CD4-positive, alpha-beta T cell (primary cell): ENCODE measurements around the gene ZSWIM1. TPM values are rescaled to one million over a fixed set of nuclear protein-coding genes. Genes with fewer than 3 reads are reported as not detected.
"Not testable (repeated sequence)": the region's sequence is repeated elsewhere in the genome, so short reads cannot be mapped to it uniquely, and the experiment has no call there.

Source experiments
- ATAC-seq: fragments of 200-7000 bp; cut with Tn5 transposase; one replicate; pipeline ENCODE4 v1.10.0; 2022; ENCODE audit warnings: mild to moderate bottlenecking; ENCODE audit not compliant: poor library complexity
- CTCF ChIA-PET: fragments of 350-600 bp; sonication (Branson Sonifier 250); formaldehyde crosslinking; loops from one replicate; lab custom pipeline; 2021; ENCODE audit warnings: antibody characterized with exemption, inconsistent platforms; lab: Charles Lee
- POLR2A ChIA-PET: fragments of 350-600 bp; sonication (Branson Sonifier 250); formaldehyde crosslinking; loops from one replicate; lab custom pipeline; 2021; ENCODE audit warnings: antibody characterized with exemption, inconsistent platforms; lab: Charles Lee
- DNase-seq, 14 experiments: peaks; one replicate each; pipeline ENCODE4 v3.0.0-alpha.2; 2013 to 2020; ENCODE audit warnings: mixed read lengths in 2 of 14
- H3K27ac ChIP-seq, 2 donors: one replicate each; pipeline versions ENCODE4 v1.5.1 to v1.7.0; 2013; ENCODE audit warnings: low read length in 2 of 2, low read depth in 1 of 2, mild to moderate bottlenecking in 1 of 2
- H3K27me3 ChIP-seq, 2 experiments: 1 replicate in 1 of 2; 2 replicates in 1 of 2; pipeline versions ENCODE4 v1.6.1 to v1.7.0; 2013; ENCODE audit warnings: low read length in 2 of 2, control low read depth in 1 of 2, mild to moderate bottlenecking in 1 of 2, moderate library complexity in 1 of 2; ENCODE audit not compliant: insufficient read depth in 2 of 2, control insufficient read depth in 1 of 2
- H3K36me3 ChIP-seq: one replicate; pipeline ENCODE4 v1.6.1; 2013; ENCODE audit warnings: low read length, control low read depth; ENCODE audit not compliant: insufficient read depth
- H3K4me1 ChIP-seq: one replicate; pipeline ENCODE4 v1.6.1; 2013; ENCODE audit warnings: low read length, control low read depth; ENCODE audit not compliant: insufficient read depth
- H3K4me3 ChIP-seq: one replicate; pipeline ENCODE4 v1.5.1; 2013; ENCODE audit warnings: mild to moderate bottlenecking, low read length, moderate library complexity
- H3K9me3 ChIP-seq, 2 experiments: 1 replicate in 1 of 2; 2 replicates in 1 of 2; pipeline versions ENCODE4 v1.6.1 to v1.7.0; 2013; ENCODE audit warnings: low read length in 2 of 2, mild to moderate bottlenecking in 2 of 2, control low read depth in 1 of 2, moderate library complexity in 1 of 2; ENCODE audit not compliant: control insufficient read depth in 1 of 2, insufficient read depth in 1 of 2
- H3K27ac Mint-ChIP-seq: one replicate; pipeline ENCODE4 v1.8.0; 2020; ENCODE audit warnings: mixed read lengths
- H3K27me3 Mint-ChIP-seq: one replicate; pipeline ENCODE4 v1.8.0; 2021; ENCODE audit warnings: mixed read lengths
- H3K36me3 Mint-ChIP-seq: one replicate; pipeline ENCODE4 v1.8.0; 2021; ENCODE audit warnings: low read depth, mixed read lengths
- H3K4me1 Mint-ChIP-seq: one replicate; pipeline ENCODE4 v1.8.0; 2021; ENCODE audit warnings: low read depth, mixed read lengths
- H3K4me3 Mint-ChIP-seq: one replicate; pipeline ENCODE4 v1.8.0; 2020; ENCODE audit warnings: mild to moderate bottlenecking, mixed read lengths
- H3K9me3 Mint-ChIP-seq: one replicate; pipeline ENCODE4 v1.8.0; 2020; ENCODE audit warnings: mixed read lengths
- intact Hi-C, 2 experiments: fragments of 100-400 bp; cut with DNase I in 1 of 2; cut with micrococcal nuclease in 1 of 2; formaldehyde crosslinking; loops; one replicate each; pipeline versions ENCODE4 v1.15.1 to v1.9.0; 2023 to 2025; cut with DNase I, micrococcal nuclease
- total RNA-seq, 174 experiments: library from RNA in 2 of 174; stranded (reverse) in 2 of 174; gene quantifications; one replicate each; pipeline ENCODE4 v1.2.3 and lab custom pipeline; 2021 to 2026
- TF ChIP-seq, protein P1 (sequence below): fragments of 200-600 bp; IDR thresholded peaks from one replicate; pipeline ENCODE4 v1.8.0; 2022; ENCODE audit warnings: antibody characterized with exemption, mild to moderate bottlenecking

Gene ZSWIM1
- total RNA-seq, 2 experiments from 2014 or later, result 9.3 to 10.7 TPM

DNA sequence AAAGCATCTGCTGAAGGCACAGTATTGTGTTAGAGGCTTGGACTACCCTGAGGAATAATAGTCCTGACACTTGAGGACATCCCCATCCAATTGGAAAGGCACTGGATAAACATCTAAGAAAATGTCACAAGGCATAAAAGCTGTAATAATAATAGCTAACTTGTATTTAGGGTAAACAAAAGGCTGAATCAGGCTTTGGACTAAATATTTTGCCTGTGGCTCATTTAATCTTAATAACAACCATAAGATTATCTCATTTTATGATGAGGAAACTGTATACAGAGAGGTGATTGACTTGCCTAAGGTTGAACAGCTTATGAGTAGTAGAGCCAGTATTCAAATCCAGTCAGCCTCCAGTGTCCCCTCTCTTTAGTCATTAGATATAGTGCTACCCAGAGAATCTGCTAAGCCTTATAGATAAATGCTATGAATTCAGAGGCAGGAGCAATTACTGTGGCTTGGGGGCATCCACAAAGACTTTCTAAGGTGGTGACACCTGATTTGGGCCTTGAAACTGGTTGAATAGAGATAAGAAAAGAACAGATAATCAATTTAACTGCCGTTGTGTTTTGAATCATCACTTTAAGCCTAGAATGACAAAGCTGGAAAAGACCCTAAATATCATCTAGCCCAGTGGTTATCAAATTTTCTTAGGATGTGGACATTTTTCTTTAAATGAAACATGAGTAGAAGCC, 7.5 kb upstream of the ZSWIM1 start:
- no peaks in the 10 kb centered on the region for H3K9me3 ChIP-seq
- Mint-ChIP-seq H3K27ac (no peak overlapping the region), H3K27me3 (no peaks in the 10 kb centered on the region), H3K9me3 (no peaks in the 10 kb centered on the region), H3K36me3 (peaks cover 7% of the 10 kb centered on the region), H3K4me1 (no peaks in the 10 kb centered on the region), H3K4me3 (no peak overlapping the region)
- peaks cover 15% of the 10 kb centered on the region for H3K36me3 ChIP-seq
- no peak for ATAC-seq
- CTCF ChIA-PET, result no interaction called here
- DNase-seq, result no peak
- intact Hi-C loops, result no loop called here
- H3K4me1 ChIP-seq, result no peaks in the 10 kb centered on the region
- no peaks in the 10 kb centered on the region for H3K27me3 ChIP-seq
- no peak overlapping the region for H3K4me3 ChIP-seq
- TF ChIP-seq, protein P1, sequence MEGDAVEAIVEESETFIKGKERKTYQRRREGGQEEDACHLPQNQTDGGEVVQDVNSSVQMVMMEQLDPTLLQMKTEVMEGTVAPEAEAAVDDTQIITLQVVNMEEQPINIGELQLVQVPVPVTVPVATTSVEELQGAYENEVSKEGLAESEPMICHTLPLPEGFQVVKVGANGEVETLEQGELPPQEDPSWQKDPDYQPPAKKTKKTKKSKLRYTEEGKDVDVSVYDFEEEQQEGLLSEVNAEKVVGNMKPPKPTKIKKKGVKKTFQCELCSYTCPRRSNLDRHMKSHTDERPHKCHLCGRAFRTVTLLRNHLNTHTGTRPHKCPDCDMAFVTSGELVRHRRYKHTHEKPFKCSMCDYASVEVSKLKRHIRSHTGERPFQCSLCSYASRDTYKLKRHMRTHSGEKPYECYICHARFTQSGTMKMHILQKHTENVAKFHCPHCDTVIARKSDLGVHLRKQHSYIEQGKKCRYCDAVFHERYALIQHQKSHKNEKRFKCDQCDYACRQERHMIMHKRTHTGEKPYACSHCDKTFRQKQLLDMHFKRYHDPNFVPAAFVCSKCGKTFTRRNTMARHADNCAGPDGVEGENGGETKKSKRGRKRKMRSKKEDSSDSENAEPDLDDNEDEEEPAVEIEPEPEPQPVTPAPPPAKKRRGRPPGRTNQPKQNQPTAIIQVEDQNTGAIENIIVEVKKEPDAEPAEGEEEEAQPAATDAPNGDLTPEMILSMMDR, result no peak
- POLR2A ChIA-PET, result no interaction called here
- no peak overlapping the region for H3K27ac ChIP-seq

DNA sequence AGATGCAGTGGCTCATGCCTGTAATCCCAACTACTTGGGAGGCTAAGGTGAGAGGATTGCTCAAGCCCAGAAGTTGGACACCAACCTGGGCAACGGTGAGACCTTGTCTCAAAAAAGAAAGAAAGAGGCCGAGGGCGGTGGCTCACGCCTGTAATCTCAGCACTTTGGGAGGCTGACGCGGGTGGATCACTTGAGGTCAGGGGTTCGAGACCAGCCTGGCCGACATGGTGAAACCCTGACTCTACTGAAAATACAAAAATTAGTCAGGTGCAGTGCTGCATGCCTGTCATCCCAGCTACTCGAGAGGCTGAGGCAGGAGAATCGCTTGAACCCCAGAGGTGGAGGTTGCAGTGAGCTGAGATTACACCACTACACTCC, 6.9 kb upstream of the ZSWIM1 start:
- H3K4me1 Mint-ChIP-seq, H3K27ac Mint-ChIP-seq, intact Hi-C loops, H3K27ac ChIP-seq, H3K9me3 Mint-ChIP-seq, H3K27me3 Mint-ChIP-seq, ATAC-seq, DNase-seq, H3K4me3 Mint-ChIP-seq, POLR2A ChIA-PET, H3K36me3 Mint-ChIP-seq, H3K4me3 ChIP-seq, H3K27me3 ChIP-seq, H3K4me1 ChIP-seq, H3K9me3 ChIP-seq: not testable (repeated sequence)
- peaks cover 16% of the 10 kb centered on the region for H3K36me3 ChIP-seq
- CTCF ChIA-PET, result interaction anchor here (0.7 kb wide), 1 partner anchor 50 kb away, joined by 4 read pairs; no protein-coding TSS in a partner anchor

DNA sequence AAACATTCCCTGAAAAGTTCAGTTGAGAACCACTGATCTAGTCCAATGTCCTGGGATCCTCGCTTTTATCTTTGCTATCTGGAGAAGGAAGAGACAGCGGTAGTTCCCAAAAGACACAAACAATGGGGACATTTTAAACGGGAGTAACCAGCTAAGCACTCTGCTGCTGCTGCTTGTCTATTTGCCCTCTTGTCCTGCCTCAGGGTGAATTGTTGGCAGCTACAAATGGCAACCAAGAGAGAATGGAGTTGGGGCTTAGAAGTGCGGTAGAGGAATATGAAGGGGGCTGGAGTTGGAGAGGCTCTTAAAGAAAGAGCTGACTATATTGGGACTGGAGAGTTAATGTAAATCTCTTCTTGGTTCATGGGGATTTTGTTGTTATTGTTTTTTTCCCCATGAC, 6.5 kb upstream of the ZSWIM1 start:
- intact Hi-C loops, result no loop called here
- no peaks in the 10 kb centered on the region for H3K9me3 ChIP-seq
- H3K27me3 ChIP-seq, result no peaks in the 10 kb centered on the region
- ChIA-PET CTCF (interaction anchor here (0.7 kb wide), 2 partner anchors 50 to 59 kb away, joined by 4 to 6 read pairs; no protein-coding TSS in a partner anchor), POLR2A (no interaction called here)
- Mint-ChIP-seq H3K27me3 (no peaks in the 10 kb centered on the region), H3K27ac (no peak overlapping the region), H3K4me3 (no peak overlapping the region), H3K36me3 (peaks cover 7% of the 10 kb centered on the region), H3K4me1 (no peaks in the 10 kb centered on the region), H3K9me3 (no peaks in the 10 kb centered on the region)
- peaks cover 16% of the 10 kb centered on the region for H3K36me3 ChIP-seq
- no peaks in the 10 kb centered on the region for H3K4me1 ChIP-seq
- no peak overlapping the region for H3K4me3 ChIP-seq
- H3K27ac ChIP-seq, result no peak overlapping the region
- TF ChIP-seq, protein P1, result no peak
- DNase-seq (no peak), ATAC-seq (no peak)
